Loucy (cell line): ENCODE results near the gene TSPAN9.

Experiments used
- CTCF ChIP-seq: fragments of 200-600 bp; sonication (generic); conservative IDR thresholded peaks from 2 replicates; pipeline ENCODE4 v1.5.1; 2014; ENCODE audit warnings: mild to moderate bottlenecking, antibody characterized with exemption, low read length
- EZH2phosphoT487 ChIP-seq: fragments of 200-600 bp; IDR thresholded peaks from 2 replicates; pipeline ENCODE4 v1.6.1; 2018; ENCODE audit warnings: antibody characterized with exemption, mild to moderate bottlenecking, moderate library complexity, borderline replicate concordance

GRCh38 chr12:3061059-3061458, 16.1 kb upstream of the TSPAN9 start:
- TF ChIP-seq CTCF (no peak), EZH2phosphoT487 (no peak)
